ENCODE data around the gene LDHD.

LDHD gene

DNA sequence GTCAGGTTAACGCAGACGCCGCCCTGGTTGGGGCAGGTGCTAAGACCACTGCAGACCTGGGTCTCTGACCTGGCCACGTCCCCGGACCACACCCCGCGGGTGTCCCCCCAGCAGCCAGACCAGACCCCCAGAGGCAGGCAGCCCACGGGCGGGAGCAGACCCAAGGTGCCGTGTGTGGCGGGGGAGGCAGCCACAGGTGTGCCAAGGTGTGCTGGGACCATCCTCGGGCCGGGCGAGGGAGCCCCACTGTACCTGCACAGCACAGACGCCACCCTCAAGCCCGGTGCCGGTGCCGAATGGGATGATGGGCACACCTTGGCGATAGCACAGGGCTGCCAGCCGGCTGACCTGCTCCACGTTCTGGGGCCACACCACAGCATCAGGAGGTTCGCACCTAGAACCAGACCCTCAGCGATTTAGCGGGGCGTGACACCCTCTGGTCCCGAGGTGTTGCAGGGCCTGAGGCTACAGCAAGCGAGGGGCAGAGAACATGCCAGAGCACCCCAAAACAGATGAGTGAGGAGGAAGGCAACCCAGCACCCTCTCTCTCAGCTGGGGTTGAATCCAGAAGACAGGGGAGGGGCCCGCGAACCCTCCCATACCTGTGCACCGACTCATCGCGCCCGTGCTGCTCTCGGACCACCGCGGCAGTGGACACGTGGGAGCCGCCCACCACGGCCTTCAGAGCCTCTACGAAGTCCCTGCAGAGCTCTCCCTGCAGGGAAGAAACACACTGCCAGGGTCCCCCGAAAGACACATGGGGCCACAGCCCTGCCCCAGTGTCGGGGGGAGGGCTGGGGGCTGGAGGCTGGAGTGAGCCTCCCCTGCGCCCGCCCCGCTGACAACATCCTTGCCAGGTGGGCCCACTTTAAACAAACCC lies 1.4 kb downstream of the LDHD start:
- no peak overlapping the region for H3K4me3 ChIP-seq (ENCODE audit: low read depth, low read length)

DNA sequence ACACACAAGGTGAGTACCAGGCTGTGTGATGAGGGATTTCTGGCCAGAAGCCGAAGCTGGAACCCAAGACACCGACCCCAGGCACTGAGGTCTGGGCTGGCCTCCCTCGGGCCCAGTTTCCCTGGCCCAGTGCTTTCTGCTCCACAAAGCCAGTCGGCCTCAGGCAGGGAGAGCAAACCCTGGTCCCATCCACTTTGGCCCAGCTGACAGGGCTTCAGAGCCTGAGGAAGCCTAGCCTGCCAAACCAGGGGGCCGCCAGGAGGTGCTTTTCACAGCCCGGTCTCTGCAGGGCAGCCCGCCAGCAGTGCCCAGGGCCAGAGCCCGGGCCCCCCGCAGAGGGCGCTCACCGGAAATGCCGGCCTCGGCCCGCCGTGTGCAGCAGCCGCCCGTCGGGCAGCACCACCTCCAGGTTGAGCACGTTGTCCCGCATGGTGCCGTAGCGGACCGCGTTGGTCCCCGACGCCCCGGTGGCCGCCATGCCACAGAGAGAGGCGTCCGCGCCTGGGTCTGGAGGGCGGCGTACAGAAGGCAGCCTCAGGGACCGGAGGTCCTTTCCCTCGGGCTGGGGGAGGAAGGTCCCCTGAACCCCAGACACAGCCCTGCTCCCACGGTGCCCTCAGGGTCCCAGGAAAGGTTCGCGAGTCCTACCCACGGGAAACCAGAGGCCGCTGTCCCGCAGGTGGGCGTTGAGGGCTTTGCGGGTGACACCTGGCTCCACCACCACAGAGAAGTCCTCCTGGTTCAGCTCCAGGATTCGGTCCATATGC lies 2.2 kb downstream of the LDHD start:
- no peak overlapping the region for H3K4me3 ChIP-seq (ENCODE audit: low read depth, low read length)

DNA sequence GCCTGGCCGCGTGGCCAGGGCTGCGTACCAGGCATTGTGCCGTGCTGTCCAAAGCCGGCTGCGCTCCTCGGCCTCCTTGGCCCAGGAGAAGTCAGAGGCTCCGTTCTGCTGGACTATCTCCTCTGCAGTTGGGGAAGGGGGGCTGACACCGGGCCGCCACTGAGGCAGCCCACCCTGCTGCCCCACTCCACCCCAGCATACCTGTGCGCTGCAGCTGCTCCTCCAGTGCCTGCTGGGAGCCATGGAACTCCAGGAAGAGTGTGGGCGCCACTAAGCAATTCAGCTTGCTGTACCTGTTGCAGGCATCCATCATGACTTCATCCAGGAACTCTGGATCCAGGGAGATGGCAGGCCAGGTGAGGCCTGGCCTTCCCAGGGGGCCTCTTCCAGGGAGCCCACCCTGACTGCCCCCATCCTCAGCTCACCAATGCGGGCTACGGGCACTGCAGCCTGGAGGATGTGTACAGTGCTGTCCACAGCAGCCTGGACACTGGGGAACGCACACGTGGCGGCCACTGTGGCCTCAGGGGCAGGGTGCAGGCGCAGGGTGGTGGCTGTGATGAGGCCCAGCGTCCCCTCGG lies 2.9 kb downstream of the LDHD start:
- H3K4me3 ChIP-seq (ENCODE audit: low read depth, low read length): no peak overlapping the region

DNA sequence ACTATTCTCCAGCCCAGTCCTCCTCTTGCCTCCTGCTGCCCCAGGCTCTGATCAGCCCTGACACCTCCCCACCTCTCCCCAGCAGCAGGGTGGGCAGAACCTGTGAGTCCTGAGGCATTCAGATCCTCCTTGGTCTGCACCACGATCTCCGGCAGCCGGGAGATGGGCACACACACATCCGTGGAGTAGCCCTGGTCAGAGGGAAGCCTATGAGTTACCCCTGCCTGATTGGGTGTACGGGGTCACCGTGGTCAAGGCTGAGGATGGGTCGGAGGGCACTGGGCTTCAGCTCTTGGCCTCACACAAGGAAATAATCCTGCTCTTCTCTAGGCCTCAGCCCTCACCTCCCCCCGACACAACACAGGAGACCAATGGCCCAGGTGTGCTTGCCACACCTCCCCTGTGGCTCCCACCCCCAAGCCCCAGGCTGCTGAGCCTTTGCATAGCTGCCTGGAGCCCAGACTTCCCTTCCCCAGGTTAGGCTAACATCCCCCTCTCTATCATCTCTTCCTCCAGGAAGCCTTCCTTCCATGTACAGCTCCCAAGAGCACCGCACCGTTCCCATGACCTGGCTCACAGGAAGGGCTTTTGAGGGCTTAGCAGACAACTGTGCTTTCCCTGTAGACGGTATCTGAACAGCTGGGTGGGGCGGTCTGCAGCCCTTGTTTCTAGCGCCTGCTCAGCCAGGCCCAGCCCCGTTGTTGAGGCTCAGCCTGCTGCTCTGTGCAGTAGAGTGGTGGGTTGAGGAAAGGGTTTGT lies 3.7 kb downstream of the LDHD start:
- no peak overlapping the region for H3K4me3 ChIP-seq (ENCODE audit: low read depth, low read length)

DNA sequence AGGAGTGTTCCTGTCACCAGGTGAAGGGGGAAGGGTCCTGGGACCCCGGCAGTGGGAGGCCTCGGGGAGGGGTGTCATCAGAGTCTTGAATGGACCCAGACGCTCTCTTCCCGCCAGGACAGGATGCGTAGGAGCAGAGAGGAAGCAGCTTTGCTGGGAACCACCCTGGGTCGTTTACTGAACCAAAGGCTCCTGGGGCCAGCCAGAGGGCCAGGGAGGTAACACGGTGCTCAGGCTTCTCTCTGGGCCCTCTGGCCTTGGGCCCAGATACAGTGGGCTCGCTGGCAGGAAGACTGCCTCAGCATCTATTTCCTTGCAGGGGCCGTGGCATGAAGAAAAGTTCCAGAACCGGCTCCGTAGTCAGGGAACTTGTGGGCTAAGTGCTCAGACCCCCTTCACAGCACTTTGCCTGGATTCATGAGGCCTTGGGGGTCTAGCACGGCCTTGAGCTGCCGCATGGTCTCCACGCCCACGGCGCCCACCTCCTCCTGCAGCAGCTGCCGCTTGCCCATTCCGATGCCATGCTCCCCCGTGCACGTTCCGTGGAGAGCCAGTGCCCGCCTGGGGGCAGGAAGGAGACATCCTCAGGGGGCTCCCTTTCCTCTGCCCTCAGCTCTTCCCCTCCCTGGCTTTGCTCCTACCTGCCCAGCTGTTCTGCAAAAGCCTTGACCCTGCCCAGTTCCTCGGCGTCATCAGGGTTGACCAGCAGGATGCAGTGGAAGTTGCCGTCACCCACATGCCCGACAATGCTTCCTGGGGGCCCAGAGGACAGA lies 4.4 kb downstream of the LDHD start:
- no peak overlapping the region for H3K4me3 ChIP-seq (ENCODE audit: low read depth, low read length)

DNA sequence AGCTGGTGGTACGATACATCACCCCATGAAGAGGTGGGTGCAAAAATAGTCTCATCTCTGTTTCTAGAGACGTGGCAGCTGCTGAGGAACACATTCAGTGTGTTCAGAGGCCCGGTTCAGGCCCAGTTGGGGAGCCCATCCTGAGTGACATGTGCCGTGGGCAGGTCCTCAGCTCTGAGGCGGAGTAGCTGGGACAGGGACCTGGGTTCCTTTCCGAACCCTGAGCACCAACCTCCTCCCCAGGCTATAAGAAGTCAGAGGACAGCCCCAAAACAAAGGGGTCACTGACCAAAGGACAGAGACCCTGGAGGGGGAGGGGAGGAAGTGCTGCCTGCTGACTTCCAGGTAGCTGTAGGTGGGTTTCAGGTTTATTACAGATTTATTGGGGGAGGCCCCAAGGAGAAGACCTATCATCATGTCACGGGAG lies 5.1 kb downstream of the LDHD start:
- H3K4me3 ChIP-seq (ENCODE audit: low read depth, low read length): no peak overlapping the region

DNA sequence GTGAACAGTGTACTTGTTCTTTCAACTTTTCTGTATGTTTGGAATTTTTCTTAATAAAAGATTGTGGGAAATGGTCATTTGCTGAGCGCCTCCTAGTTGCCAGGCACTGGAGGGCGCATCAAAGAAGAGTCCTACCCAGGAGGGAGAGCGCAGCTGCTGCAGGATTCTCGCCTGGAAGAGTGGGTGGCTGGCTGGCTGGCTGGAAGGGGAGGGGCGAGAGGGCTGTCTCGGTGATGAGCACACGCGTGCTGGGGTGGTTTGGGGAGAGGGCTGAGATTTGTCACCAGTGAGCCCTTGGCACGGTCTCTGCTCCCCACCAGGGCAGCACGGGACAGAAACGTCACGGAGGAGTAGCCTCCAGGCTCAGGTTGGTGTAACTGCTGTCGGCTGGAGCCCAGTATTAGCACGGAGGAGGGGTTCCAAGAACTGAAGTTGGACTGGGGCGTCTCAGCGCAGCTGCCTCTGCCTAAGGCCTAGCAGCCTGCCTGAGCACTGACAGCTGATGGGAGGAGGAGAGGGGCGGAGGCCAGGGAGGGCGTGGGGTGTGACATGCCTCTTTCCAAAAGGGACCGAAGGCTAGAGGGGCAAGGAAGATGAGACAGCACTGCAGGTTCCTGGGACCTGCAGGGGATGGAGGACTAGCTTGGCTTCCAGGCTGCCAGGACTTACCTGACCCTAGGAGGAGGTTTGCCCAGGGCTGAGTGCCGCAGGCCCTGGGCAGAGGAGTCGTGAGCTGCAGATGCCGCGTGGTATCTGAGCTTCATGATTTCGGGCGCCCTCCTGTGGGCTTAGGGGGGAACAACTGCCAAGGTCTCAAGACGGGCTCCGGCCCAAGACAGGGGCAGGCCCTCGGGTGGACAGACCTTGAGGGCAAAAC lies 5.7 kb downstream of the LDHD start:
- no peak overlapping the region for H3K4me3 ChIP-seq (ENCODE audit: low read depth, low read length)

DNA sequence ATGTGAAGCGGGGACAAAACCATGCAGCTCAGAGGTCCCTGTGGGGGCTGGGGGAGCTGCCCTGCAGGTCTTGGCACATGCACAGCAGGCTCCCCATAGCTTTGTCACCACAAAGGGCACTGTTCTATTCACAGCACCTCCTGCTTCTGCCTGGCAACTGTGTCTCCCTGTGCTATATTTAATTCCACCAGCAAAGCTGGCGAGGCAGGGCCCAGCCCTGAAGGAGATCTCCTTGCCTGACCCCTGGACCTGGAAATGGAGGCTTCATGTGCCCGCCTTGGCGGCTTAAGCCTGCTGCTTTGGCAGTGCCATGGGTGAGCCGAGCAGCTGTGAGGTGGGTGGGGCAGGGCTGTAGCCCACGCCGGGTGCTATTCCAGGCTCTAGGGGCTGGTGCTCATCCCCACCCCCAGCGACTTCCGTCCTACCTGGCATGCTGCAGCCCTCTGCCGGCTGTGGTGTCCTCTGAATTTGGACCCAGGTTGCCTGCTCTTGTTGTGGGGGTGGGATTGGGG lies 6.8 kb downstream of the LDHD start:
- no peak overlapping the region for H3K4me3 ChIP-seq (ENCODE audit: low read depth, low read length)

DNA sequence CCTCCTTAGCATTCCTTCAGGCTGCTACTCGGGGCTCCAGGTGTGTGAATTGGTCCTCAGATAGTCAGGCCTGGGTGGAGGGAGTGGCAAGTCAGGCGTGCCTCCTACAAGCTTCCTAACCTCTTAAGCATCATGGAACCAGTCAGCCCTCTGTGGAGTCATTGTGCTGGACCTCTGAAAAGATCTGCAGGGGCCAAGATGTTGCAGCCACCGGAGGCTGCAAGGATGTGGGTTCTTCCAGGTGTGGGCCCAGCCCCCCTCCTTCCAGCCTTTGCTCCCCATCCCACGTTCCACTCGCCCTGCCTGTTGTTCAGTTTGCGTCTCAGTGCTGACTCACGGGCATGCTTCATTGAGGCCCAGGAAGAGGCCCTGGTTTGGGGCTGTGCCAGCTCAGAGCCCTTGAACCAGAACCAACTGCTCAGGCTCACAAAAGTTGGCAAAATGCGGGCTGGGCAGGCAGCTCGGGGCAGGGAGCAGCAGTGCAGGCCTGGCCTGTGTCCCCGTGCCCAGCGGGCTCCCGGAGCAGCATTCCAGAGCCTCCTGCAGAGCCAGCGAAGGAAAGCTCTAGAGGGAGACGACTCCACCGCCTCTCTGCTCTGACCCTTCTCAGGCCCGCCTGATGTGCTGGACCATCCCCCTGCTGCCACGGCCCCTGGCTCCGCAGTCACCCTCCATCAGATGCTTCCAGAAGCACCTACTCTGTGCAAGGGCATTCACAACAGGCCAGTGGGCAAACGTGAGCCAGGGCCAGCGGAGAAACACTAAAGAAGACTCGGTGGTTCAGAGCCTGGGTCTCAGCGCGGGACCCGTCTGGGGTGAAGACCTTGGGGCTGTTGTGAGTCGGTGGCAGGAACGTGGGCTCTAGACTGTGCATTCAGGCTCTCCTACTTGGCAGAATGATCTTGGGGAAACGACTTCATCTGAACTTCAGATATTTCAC lies 7.5 kb downstream of the LDHD start:
- H3K4me3 ChIP-seq (ENCODE audit: low read depth, low read length): no peak overlapping the region

DNA sequence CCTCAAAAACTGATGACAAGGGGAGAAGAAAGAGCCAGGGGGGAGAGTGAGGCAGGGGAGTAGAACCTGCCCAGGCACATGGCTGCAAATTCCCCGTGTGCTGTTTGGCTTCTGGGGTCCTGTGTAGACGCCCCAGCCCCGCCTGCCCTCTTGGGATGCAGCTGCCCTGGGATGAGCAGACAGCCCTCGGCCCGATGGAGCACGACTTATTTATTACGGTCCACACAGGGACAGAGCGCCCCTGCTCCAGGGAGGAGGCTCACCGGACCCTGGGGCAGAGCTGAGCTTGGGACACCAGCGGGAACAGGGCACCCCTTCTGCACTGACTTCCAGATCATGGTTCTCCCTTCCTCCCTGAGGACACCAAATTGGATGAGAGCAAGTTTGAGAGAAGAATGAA lies 9.1 kb downstream of the LDHD start:
- H3K4me3 ChIP-seq (ENCODE audit: low read depth, low read length): no peak overlapping the region

DNA sequence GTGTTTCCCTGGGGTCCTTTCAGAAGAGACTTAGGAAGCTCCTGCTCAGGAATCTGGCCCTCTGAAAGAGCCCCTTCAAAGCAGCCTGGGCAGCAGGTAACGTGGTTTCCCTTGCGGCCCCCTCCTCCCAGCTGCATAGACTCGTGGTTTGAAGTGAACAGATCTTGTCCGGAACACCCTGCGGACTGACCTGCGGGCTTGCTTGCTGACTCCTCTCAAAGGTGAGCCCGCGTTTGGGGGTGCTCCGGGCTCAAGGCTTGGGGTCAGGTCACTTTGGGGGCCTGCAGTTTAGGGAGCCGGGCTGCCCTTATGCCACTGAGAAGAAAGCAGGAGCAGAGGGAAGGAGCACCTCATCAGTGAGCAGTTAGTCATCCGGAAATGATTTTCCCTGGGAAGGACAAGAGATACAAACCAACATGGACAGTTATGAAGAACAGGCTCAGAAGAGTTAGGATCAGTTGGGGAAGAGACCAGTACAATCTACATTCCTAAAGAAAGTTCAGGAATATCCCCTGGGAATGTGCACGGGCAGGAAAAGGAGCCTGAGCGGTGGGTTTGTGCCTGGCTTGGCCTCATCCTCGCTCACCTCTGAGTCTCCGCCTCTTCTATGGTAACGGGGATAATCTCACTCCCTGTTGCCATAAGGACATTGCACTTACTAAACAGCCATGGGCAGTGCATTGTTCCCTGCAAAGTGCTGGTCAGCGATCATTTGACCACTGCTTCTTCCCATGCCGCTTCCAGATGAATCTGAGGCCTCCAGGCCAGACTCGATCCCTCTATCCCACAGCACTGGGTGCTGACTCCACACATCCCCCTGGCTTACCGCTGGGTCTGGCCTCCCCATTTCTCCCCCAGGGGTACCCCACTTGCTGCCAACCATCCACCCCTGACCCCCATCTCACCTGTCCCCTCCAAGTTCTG lies 10.0 kb downstream of the LDHD start:
- no peak overlapping the region for H3K4me3 ChIP-seq (ENCODE audit: low read depth, low read length)

DNA sequence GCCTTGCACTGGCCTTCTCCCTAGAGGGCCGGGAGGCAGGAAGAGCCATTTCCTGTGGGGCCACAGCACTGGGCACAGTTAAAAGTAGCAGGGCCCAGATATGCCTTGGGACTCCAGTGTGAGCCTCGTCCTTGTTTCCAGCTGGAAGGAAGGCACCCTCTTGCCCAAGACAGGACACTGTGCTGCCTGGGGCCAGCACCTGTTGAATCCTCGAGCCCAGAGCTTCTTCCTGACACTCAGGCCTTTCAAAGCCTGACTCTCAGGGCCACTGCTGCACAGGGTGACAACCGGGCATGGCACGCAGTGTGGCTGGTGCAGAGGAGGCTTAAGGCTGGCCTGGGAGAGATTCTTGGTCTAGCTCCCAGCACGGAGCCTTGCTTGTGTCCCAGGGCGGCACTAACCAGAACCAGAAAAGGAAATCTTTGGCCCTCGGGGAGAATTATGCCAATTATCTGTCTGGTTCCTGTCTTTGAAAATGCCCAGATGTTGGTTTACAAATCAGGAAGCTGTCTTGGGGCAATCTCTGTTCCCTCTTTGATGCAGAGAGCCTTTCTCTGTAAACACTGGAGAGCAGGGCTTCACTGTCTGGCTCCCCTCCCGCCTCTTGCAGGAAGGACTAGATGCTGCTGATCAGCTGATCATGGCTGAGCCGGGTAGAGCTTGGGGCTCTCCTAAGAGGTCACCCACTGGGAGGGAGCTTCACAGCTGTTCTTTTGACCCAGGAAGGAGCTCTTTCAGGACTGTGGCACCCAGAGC lies 11.1 kb downstream of the LDHD start:
- H3K4me3 ChIP-seq (ENCODE audit: low read depth, low read length): no peak overlapping the region

DNA sequence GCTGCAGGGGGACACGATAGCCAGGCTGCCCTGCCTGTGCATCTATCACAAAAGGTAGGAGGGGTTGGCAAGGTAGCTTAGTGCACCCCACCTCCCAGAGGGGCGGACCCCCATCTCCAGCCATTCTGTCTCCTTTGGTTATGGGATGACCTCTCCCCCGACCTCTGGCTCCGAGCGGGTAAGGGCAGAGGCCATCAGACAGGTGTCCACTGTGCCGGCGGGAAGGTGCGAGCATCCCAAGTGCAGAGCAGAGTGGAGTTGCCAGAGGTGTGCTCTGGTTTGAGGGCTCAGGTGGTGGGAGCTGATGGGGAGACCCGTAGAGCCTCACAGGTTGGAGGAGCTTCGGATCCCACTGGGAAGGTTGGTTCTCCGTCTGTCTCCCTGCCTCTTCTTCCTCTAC lies 11.7 kb downstream of the LDHD start:
- H3K4me3 ChIP-seq (ENCODE audit: low read depth, low read length): no peak overlapping the region

DNA sequence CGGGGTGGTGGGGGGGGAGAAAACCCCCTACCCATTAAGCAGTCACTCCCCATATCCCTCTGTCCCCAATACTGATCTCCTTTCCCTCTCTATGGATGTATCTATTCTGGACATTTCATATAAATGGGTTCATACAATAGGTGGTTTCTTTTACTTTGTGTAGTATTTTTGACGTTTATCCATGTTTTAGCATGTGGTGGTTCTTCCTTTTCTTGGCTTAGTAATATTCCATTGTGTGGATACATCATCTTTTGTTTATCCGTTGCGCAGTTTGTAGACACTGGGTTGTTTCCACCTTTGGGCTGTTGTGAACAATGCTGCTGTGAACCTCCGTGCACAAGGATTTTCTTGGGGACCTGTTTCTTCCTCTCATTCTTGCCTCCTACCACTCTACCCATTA lies 12.6 kb downstream of the LDHD start:
- no peak overlapping the region for H3K4me3 ChIP-seq (ENCODE audit: low read depth, low read length)

DNA sequence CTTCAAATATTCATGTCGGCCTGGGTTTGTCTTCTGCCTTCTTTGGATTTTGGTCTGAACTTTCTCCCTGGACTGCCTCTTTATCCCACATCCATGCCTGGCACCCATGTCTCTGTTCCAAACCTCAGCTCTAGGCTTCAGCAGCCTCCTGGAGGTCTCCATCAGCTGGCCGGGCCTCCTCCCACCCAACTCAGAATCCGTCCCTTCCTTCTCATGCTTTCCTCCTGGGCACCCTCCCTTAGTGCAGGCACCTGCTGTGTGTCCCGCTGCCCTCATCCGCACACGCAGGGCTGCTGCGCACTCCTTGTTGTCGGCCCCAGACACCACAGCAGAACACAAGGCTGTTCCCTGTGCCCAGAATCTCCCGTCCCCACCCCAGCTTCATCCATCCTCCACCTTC lies 14.0 kb downstream of the LDHD start:
- no peak overlapping the region for H3K4me3 ChIP-seq (ENCODE audit: low read depth, low read length)

DNA sequence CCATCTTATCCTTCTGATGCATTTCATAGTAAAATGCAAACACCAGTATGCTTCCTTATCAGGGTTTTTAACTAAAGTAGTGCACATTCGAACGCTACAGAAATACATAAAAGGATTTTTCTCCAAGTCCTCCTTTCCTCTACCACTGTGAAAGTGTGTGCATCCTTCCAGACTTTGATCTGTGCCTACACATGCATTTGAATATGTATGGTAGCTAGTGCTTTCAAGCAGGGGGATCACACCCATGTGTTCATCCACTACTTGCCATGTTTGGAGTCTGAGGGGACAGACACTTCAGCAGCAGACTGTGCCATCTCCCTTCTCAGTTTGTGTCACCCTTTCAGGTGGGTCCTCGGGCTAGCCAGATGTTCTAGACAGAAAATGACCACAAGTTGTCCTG lies 14.9 kb downstream of the LDHD start:
- no peak overlapping the region for H3K4me3 ChIP-seq (ENCODE audit: low read depth, low read length)

Measured in iPS-11a (cell line).